Mucosa of rectum (tissue), 2 donors: ENCODE results near the gene PLPP6.

Experiments
- H3K27ac ChIP-seq, 2 donors: one replicate each; pipeline ENCODE4 v1.7.0; 2013; ENCODE audit warnings: inconsistent platforms in 2 of 2, low read depth in 2 of 2, low read length in 2 of 2
- H3K27me3 ChIP-seq, 2 donors: one replicate each; pipeline ENCODE4 v1.7.0; 2013; ENCODE audit warnings: low read length in 2 of 2; ENCODE audit not compliant: control insufficient read depth in 2 of 2, insufficient read depth in 2 of 2
- H3K36me3 ChIP-seq, 2 donors: one replicate each; pipeline ENCODE4 v1.7.0; 2013; ENCODE audit warnings: low read length in 2 of 2; ENCODE audit not compliant: control insufficient read depth in 2 of 2, insufficient read depth in 2 of 2
- H3K4me1 ChIP-seq, 2 donors: one replicate each; pipeline ENCODE4 v1.7.0; 2013; ENCODE audit warnings: low read length in 2 of 2, mild to moderate bottlenecking in 1 of 2; ENCODE audit not compliant: control insufficient read depth in 2 of 2, insufficient read depth in 2 of 2
- H3K4me3 ChIP-seq, 2 donors: one replicate each; pipeline ENCODE4 v1.7.0; 2013; ENCODE audit warnings: low read length in 2 of 2
- H3K9ac ChIP-seq, 2 donors: one replicate each; pipeline ENCODE4 v1.7.0; 2013; ENCODE audit warnings: low read length in 2 of 2, low read depth in 1 of 2, mild to moderate bottlenecking in 1 of 2
- H3K9me3 ChIP-seq, 2 donors: one replicate each; pipeline ENCODE4 v1.7.0; 2013; ENCODE audit warnings: low read length in 2 of 2; ENCODE audit not compliant: control insufficient read depth in 2 of 2
- donor health status: healthy.
- donor health status: Normal muscosa, but diverticular disease.

The PLPP6 gene

GRCh38 chr9:4709380-4709779 lies 47.3 kb downstream of the PLPP6 start:
- Histone ChIP-seq H3K4me3 (no peak overlapping the region), H3K36me3 (peaks cover 29 to 43% of the 10 kb centered on the region in 2 donors), H3K27ac (no peak overlapping the region), H3K4me1 (no peaks in the 10 kb centered on the region), H3K27me3 (no peaks in the 10 kb centered on the region), H3K9me3 (no peaks in the 10 kb centered on the region), H3K9ac (no peak overlapping the region)

DNA sequence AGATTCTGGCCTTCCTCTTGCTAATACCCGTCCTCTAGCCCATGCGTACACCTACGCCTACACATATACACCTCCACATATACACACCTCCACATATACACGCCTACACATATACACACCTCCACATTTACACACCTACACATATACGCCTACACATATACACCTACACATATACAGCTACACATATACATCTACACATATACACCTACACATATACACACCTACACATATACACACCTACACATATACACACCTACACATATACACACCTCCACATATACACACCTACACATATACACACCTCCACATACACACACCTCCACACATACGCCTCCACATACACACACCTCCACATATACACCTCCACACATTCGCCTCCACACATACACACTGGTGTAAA lies 51.8 kb downstream of the PLPP6 start:
- no peak overlapping the region for H3K4me3 ChIP-seq
- no peaks in the 10 kb centered on the region for H3K9me3 ChIP-seq
- H3K36me3 ChIP-seq: peaks cover 56 to 70% of the 10 kb centered on the region in 2 donors
- no peak overlapping the region for H3K9ac ChIP-seq
- no peaks in the 10 kb centered on the region for H3K27me3 ChIP-seq
- H3K4me1 ChIP-seq: no peaks in the 10 kb centered on the region
- no peak overlapping the region for H3K27ac ChIP-seq

GRCh38 chr9:4714266-4715016 lies 52.3 kb downstream of the PLPP6 start:
- Histone ChIP-seq H3K9ac (no peak overlapping the region), H3K36me3 (peaks cover 60 to 73% of the 10 kb centered on the region in 2 donors), H3K27me3 (no peaks in the 10 kb centered on the region), H3K9me3 (no peaks in the 10 kb centered on the region), H3K4me1 (no peaks in the 10 kb centered on the region), H3K27ac (no peak overlapping the region), H3K4me3 (no peak overlapping the region)
